ENCODE measurements around the gene EPHB3. TPM values are rescaled to one million over a fixed set of nuclear protein-coding genes. Genes with fewer than 3 reads are reported as not detected.

EPHB3 gene
- total RNA-seq, 4 donors from 2014 or later, result 0.10 to 0.24 (median 0.12) TPM

DNA sequence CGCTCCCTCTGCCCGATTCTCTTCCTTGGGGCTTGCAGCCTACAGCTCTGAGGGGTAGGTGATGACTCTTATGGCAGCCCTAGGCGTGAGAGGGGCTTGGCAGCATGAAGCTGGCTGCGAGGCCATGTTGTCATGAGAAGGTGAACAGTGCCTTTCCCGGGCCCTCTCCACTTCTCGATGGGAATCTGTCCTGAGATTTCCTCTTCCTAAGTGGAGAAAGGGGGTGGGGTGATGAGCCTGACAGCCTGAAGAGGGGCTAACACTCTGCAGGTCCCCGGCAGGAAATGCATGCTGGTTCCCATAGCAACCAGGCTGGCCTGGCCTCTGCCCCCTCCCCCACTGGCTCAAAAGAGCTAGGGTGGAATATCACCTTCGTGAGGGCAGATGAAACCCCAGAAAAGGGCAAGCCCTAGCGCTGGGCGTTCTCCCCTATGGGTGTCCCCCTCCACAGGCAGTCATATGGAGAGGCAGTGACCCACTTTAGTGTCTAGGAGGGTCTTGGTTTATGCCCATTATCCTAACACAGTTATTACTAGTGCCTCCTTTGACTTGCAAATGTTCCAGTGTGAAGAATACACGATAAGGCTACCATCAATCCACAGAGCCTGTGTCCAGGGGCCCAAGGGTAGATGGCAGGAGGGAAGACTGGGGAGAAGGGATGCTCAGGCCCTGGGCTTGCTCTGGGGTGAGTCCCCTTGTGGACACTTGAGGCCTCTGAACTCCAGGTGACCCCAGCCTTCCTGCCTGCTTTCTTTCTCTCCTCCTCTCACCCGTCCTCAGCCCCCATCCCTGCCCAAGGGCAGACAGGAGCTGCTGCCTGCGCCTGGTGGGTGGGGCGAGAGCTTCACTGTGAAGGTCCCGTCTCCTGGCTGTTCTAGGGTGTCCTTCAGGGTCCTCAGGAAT, 13.2 kb downstream of the EPHB3 start:
- peaks cover 2 to 9% (median 6%) of the 10 kb centered on the region in 3 donors for H3K27me3 ChIP-seq
- no peak overlapping the region for H3K27ac ChIP-seq
- no peak for DNase-seq
- H3K4me3 ChIP-seq, result no peak overlapping the region
- no peak for TF ChIP-seq POLR2A (IDR thresholded peaks at IDR 0.05)
- TF ChIP-seq, protein P1, sequence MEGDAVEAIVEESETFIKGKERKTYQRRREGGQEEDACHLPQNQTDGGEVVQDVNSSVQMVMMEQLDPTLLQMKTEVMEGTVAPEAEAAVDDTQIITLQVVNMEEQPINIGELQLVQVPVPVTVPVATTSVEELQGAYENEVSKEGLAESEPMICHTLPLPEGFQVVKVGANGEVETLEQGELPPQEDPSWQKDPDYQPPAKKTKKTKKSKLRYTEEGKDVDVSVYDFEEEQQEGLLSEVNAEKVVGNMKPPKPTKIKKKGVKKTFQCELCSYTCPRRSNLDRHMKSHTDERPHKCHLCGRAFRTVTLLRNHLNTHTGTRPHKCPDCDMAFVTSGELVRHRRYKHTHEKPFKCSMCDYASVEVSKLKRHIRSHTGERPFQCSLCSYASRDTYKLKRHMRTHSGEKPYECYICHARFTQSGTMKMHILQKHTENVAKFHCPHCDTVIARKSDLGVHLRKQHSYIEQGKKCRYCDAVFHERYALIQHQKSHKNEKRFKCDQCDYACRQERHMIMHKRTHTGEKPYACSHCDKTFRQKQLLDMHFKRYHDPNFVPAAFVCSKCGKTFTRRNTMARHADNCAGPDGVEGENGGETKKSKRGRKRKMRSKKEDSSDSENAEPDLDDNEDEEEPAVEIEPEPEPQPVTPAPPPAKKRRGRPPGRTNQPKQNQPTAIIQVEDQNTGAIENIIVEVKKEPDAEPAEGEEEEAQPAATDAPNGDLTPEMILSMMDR (IDR thresholded peaks at IDR 0.05 in 4 of 5, conservative IDR thresholded peaks at IDR 0.05 in 1 of 5), result no peak
- in situ Hi-C loops (cut with MboI; ENCODE audit: low sequenced_read_pairs in 4 of 4) (no loop called here), intact Hi-C loops (cut with DNase I; ENCODE audit: low total_unique reads) (no loop called here)
- no peaks in the 10 kb centered on the region for H3K36me3 ChIP-seq
- peaks cover 0 to under 1% of the 10 kb centered on the region in 2 donors for H3K4me1 ChIP-seq
- no peaks in the 10 kb centered on the region for H3K9me3 ChIP-seq
- no peak for ATAC-seq

DNA sequence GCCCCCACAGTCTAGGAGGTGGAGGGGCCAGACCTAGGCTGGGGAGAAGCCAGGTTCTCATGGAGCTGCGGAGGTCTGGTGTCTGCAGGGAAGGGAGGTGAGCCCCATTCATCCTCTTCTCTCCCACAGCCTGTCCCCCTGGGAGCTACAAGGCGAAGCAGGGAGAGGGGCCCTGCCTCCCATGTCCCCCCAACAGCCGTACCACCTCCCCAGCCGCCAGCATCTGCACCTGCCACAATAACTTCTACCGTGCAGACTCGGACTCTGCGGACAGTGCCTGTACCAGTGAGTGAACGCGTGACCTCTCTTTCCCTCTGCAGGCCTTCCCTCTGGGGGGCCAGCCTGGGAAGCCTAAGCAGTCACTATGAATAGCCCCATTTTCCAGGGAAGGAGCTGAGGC, 14.1 kb downstream of the EPHB3 start:
- H3K27me3 ChIP-seq, result peaks cover 0 to under 1% (median 0%) of the 10 kb centered on the region in 3 donors
- no peak overlapping the region for H3K27ac ChIP-seq
- DNase-seq (no peak), ATAC-seq (no peak)
- no peak overlapping the region for H3K4me3 ChIP-seq
- in situ Hi-C loops (cut with MboI; ENCODE audit: low sequenced_read_pairs in 4 of 4) (no loop called here), intact Hi-C loops (cut with DNase I; ENCODE audit: low total_unique reads) (no loop called here)
- H3K9me3 ChIP-seq, result no peaks in the 10 kb centered on the region
- no peaks in the 10 kb centered on the region for H3K36me3 ChIP-seq
- no peak for TF ChIP-seq POLR2A (IDR thresholded peaks at IDR 0.05)
- TF ChIP-seq, protein P1 (IDR thresholded peaks at IDR 0.05 in 4 of 5, conservative IDR thresholded peaks at IDR 0.05 in 1 of 5), result no peak
- no peaks in the 10 kb centered on the region for H3K4me1 ChIP-seq

DNA sequence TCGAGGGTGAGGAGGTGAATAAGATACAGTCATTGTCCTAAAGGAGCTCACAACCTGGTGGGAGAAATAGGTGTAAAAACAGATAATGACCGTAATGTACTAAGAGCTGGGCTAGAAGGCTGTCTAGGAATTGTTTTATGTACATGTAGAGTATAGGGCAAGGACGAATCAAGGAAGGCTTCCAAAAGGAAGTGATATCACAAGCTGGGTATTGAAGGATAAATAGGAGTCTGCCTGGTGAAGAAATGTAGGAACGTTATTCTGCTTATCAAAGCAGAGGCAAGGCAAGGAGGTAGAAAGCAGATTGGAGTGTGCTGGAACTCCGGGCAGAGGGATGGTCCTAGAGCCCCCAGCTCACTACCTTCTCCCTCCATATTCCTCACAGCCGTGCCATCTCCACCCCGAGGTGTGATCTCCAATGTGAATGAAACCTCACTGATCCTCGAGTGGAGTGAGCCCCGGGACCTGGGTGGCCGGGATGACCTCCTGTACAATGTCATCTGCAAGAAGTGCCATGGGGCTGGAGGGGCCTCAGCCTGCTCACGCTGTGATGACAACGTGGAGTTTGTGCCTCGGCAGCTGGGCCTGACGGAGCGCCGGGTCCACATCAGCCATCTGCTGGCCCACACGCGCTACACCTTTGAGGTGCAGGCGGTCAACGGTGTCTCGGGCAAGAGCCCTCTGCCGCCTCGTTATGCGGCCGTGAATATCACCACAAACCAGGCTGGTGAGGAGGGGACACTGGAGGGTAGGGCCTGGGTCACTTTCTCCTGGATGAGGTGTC, 15.1 kb downstream of the EPHB3 start:
- no peak for DNase-seq
- no peak for TF ChIP-seq POLR2A (IDR thresholded peaks at IDR 0.05)
- TF ChIP-seq, protein P1 (IDR thresholded peaks at IDR 0.05 in 4 of 5, conservative IDR thresholded peaks at IDR 0.05 in 1 of 5), result no peak
- no peak for ATAC-seq
- H3K9me3 ChIP-seq, result no peaks in the 10 kb centered on the region
- intact Hi-C loops (cut with DNase I; ENCODE audit: low total_unique reads) (no loop called here), in situ Hi-C loops (cut with MboI; ENCODE audit: low sequenced_read_pairs in 4 of 4) (no loop called here)
- H3K27ac ChIP-seq, result no peak overlapping the region
- no peaks in the 10 kb centered on the region for H3K36me3 ChIP-seq
- no peaks in the 10 kb centered on the region for H3K27me3 ChIP-seq
- H3K4me1 ChIP-seq, result no peaks in the 10 kb centered on the region
- no peak overlapping the region for H3K4me3 ChIP-seq

DNA sequence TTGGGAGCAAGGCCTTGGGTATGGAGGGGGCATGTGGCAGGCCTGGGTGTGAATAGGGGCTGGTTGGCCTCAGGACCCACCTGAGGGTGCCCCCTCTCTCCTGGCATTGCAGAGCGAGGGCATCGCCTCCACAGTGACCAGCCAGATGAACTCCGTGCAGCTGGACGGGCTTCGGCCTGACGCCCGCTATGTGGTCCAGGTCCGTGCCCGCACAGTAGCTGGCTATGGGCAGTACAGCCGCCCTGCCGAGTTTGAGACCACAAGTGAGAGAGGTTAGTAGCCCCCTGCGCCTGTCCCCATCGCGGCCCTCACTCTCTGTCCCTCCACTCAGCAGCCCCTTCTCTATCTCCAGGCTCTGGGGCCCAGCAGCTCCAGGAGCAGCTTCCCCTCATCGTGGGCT, 16.0 kb downstream of the EPHB3 start:
- DNase-seq, result no peak
- Histone ChIP-seq H3K36me3 (no peaks in the 10 kb centered on the region), H3K27me3 (no peaks in the 10 kb centered on the region), H3K4me3 (no peak overlapping the region), H3K27ac (no peak overlapping the region), H3K9me3 (no peaks in the 10 kb centered on the region), H3K4me1 (no peaks in the 10 kb centered on the region)
- TF ChIP-seq, protein P1 (IDR thresholded peaks at IDR 0.05 in 4 of 5, conservative IDR thresholded peaks at IDR 0.05 in 1 of 5), result no peak
- TF ChIP-seq POLR2A (IDR thresholded peaks at IDR 0.05), result no peak
- in situ Hi-C loops (cut with MboI; ENCODE audit: low sequenced_read_pairs in 4 of 4) (no loop called here), intact Hi-C loops (cut with DNase I; ENCODE audit: low total_unique reads) (no loop called here)
- ATAC-seq, result no peak

All from gastrocnemius medialis (tissue), 4 donors.